Esophagus squamous epithelium (tissue), 5 donors: ENCODE data around the gene SECISBP2. TPM values are rescaled to one million over a fixed set of nuclear protein-coding genes. Genes with fewer than 3 reads are reported as not detected.
"Not testable (repeated sequence)": the region's sequence is repeated elsewhere in the genome, so short reads cannot be mapped to it uniquely, and the experiment has no call there.

Experiments used
- DNase-seq: peaks from one replicate; lab custom pipeline; 2025; lab: John Stamatoyannopoulos, UW
- H3K27ac ChIP-seq, 4 donors: fragments of 200-600 bp; sonication (generic); one replicate each; pipeline ENCODE4 v1.5.1; 2016 to 2019; ENCODE audit warnings: mild to moderate bottlenecking in 1 of 4
- H3K27me3 ChIP-seq, 4 donors: fragments of 200-600 bp; sonication (generic); 1 replicate in 3 of 4; 2 replicates in 1 of 4; pipeline versions ENCODE4 v1.5.1 to v1.6.0; 2017 to 2021; ENCODE audit warnings: antibody characterized with exemption in 1 of 4
- H3K36me3 ChIP-seq, 3 donors: fragments of 200-600 bp; sonication (generic); one replicate each; pipeline ENCODE4 v1.5.1; 2016 to 2019
- H3K4me1 ChIP-seq, 3 donors: fragments of 200-600 bp; sonication (generic); one replicate each; pipeline ENCODE4 v1.5.1; 2017 to 2019
- H3K4me3 ChIP-seq, 4 donors: fragments of 200-600 bp; sonication (generic); 1 replicate in 3 of 4; 2 replicates in 1 of 4; pipeline ENCODE4 v1.5.1; 2016 to 2019; ENCODE audit warnings: mild to moderate bottlenecking in 2 of 4, moderate library complexity in 1 of 4
- H3K9me3 ChIP-seq, 3 donors: fragments of 200-600 bp; sonication (generic); one replicate each; pipeline ENCODE4 v1.5.1; 2016 to 2019
- CTCF ChIP-seq, 6 experiments: fragments of 450-650 bp in 4 of 6; fragments of 200-600 bp in 2 of 6; sonication (generic) in 2 of 6; IDR thresholded peaks; one replicate each; pipeline ENCODE4 v1.5.1; 2016 to 2019; ENCODE audit warnings: antibody characterized with exemption in 6 of 6, mild to moderate bottlenecking in 4 of 6, moderate library complexity in 4 of 6
- POLR2A ChIP-seq, 4 donors: fragments of 450-650 bp; IDR thresholded peaks; one replicate each; pipeline ENCODE4 v1.6.1; 2017; ENCODE audit warnings: antibody characterized with exemption in 4 of 4, mild to moderate bottlenecking in 4 of 4, moderate library complexity in 3 of 4
- WGBS, 2 donors: methylation state at CpG; one replicate each; pipeline ENCODE4 v1.1.5; 2018; 5-methylcytosine and 5-hydroxymethylcytosine counted together
- intact Hi-C: fragments of 100-400 bp; cut with DNase I; formaldehyde crosslinking; loops from one replicate; pipeline ENCODE4 v1.15.0; 2022
- total RNA-seq, 4 donors: library from RNA; depleted of rRNA; stranded (reverse); fragments of >200 nt; gene quantifications; one replicate each; pipeline ENCODE4 v1.1.0, GENCODE V29; 2016
- donor health status: DM: yes; HTN: yes; CAD: no.

SECISBP2 gene
- total RNA-seq, 4 donors from 2014 or later, result 23.1 to 50.9 (median 27.7) TPM

- Histone ChIP-seq H3K27ac (no peak overlapping the region), H3K9me3 (no peaks in the 10 kb centered on the region), H3K4me3 (no peak overlapping the region), H3K4me1 (no peaks in the 10 kb centered on the region), H3K36me3 (peaks cover 0 to 100% (median 24%) of the 10 kb centered on the region in 3 donors), H3K27me3 (no peaks in the 10 kb centered on the region)
- 39 to 42% methylated on average over 2 of the region's 2 CpGs for WGBS, 2 donors
- DNase-seq, result no peak
- intact Hi-C loops, result no loop called here
- TF ChIP-seq CTCF (IDR thresholded peaks at IDR 0.05) (no peak), POLR2A (IDR thresholded peaks at IDR 0.05) (no peak)
These were observed 21.5 kb downstream of the SECISBP2 start for GRCh38 chr9:89339807-89340206.

GRCh38 chr9:89340332-89340731 is 22.0 kb downstream of the SECISBP2 start:
- WGBS, 2 donors, result 78 to 85% methylated on average over 3 of the region's 3 CpGs

GRCh38 chr9:89342213-89342612 is 23.9 kb downstream of the SECISBP2 start:
- intact Hi-C loops, result no loop called here
- Histone ChIP-seq H3K9me3 (no peaks in the 10 kb centered on the region), H3K27me3 (no peaks in the 10 kb centered on the region), H3K36me3 (peaks cover 0 to 100% (median 30%) of the 10 kb centered on the region in 3 donors), H3K4me3 (no peak overlapping the region), H3K27ac (no peak overlapping the region), H3K4me1 (no peaks in the 10 kb centered on the region)
- no peak for DNase-seq
- 92 to 98% methylated on average over 6 of the region's 6 CpGs for WGBS, 2 donors
- TF ChIP-seq POLR2A (IDR thresholded peaks at IDR 0.05) (no peak), CTCF (IDR thresholded peaks at IDR 0.05) (no peak)

More at GRCh38 chr9:89340332-89340731, 22.0 kb downstream of the SECISBP2 start:
- no peaks in the 10 kb centered on the region for H3K4me1 ChIP-seq
- no peak overlapping the region for H3K4me3 ChIP-seq
- intact Hi-C loops, result no loop called here
- no peak for DNase-seq
- H3K27ac ChIP-seq, result no peak overlapping the region
- no peaks in the 10 kb centered on the region for H3K9me3 ChIP-seq
- peaks cover 0 to 100% (median 29%) of the 10 kb centered on the region in 3 donors for H3K36me3 ChIP-seq
- H3K27me3 ChIP-seq, result no peaks in the 10 kb centered on the region
- TF ChIP-seq CTCF (IDR thresholded peaks at IDR 0.05) (no peak), POLR2A (IDR thresholded peaks at IDR 0.05) (no peak)

GRCh38 chr9:89342948-89343347 is 24.6 kb downstream of the SECISBP2 start:
- H3K36me3 ChIP-seq, result peaks cover 0 to 100% (median 26%) of the 10 kb centered on the region in 3 donors
- H3K4me3 ChIP-seq, result no peak overlapping the region
- H3K27me3 ChIP-seq, result no peaks in the 10 kb centered on the region
- DNase-seq, result no peak
- TF ChIP-seq POLR2A (IDR thresholded peaks at IDR 0.05) (no peak), CTCF (IDR thresholded peaks at IDR 0.05) (no peak)
- 95 to 96% methylated on average over 1 of the region's 1 CpG for WGBS, 2 donors
- H3K9me3 ChIP-seq, result no peaks in the 10 kb centered on the region
- intact Hi-C loops, result no loop called here
- no peak overlapping the region for H3K27ac ChIP-seq
- no peaks in the 10 kb centered on the region for H3K4me1 ChIP-seq

GRCh38 chr9:89343812-89344211 is 25.5 kb downstream of the SECISBP2 start:
- H3K27ac ChIP-seq, intact Hi-C loops, H3K27me3 ChIP-seq, H3K9me3 ChIP-seq, H3K4me3 ChIP-seq, DNase-seq, H3K4me1 ChIP-seq: not testable (repeated sequence)
- H3K36me3 ChIP-seq, result peaks cover 0 to 100% (median 28%) of the 10 kb centered on the region in 3 donors
- 80 to 84% methylated on average over 7 of the region's 7 CpGs for WGBS, 2 donors

- H3K4me3 ChIP-seq, result no peak overlapping the region
- TF ChIP-seq POLR2A (IDR thresholded peaks at IDR 0.05) (no peak), CTCF (IDR thresholded peaks at IDR 0.05) (no peak)
- intact Hi-C loops, result no loop called here
- whole genome bisulfite sequencing, 2 donors, result 92 to 100% methylated on average over 4 to 5 of the region's 5 CpGs
- no peaks in the 10 kb centered on the region for H3K4me1 ChIP-seq
- H3K9me3 ChIP-seq, result no peaks in the 10 kb centered on the region
- peaks cover 11 to 100% (median 35%) of the 10 kb centered on the region in 3 donors for H3K36me3 ChIP-seq
- no peak for DNase-seq
- H3K27me3 ChIP-seq, result no peaks in the 10 kb centered on the region
- no peak overlapping the region for H3K27ac ChIP-seq
These were observed 27.2 kb downstream of the SECISBP2 start for GRCh38 chr9:89345476-89345875.
